Trophoblast cell (in vitro differentiated cells and primary cell): Measurements from ENCODE around the gene PCDH1.

Source experiments
- DNase-seq, 2 donors: peaks; one replicate each; pipeline ENCODE4 v3.0.0-alpha.2; 2016
- H2AFZ ChIP-seq: 2 replicates; pipeline ENCODE4 v1.6.1; 2013; ENCODE audit warnings: low read length, moderate library complexity, mild to moderate bottlenecking; ENCODE audit not compliant: insufficient read depth, poor library complexity
- H2AK5ac ChIP-seq: 2 replicates; pipeline ENCODE4 v1.6.1; 2013; ENCODE audit warnings: mild to moderate bottlenecking, low read length
- H2BK120ac ChIP-seq: 2 replicates; pipeline ENCODE4 v1.6.1; 2013; ENCODE audit warnings: low read length, mild to moderate bottlenecking, moderate library complexity; ENCODE audit not compliant: insufficient read depth, poor library complexity
- H2BK12ac ChIP-seq: 2 replicates; pipeline ENCODE4 v1.6.1; 2013; ENCODE audit warnings: mild to moderate bottlenecking, low read length, moderate library complexity
- H2BK5ac ChIP-seq: 2 replicates; pipeline ENCODE4 v1.6.1; 2013; ENCODE audit warnings: low read length, low read depth, moderate library complexity, mild to moderate bottlenecking; ENCODE audit not compliant: poor library complexity
- H3K14ac ChIP-seq: 2 replicates; pipeline ENCODE4 v1.6.1; 2013; ENCODE audit warnings: mild to moderate bottlenecking, low read length
- H3K18ac ChIP-seq: 2 replicates; pipeline ENCODE4 v1.6.1; 2013; ENCODE audit warnings: mild to moderate bottlenecking, low read length
- H3K23ac ChIP-seq: 2 replicates; pipeline ENCODE4 v1.6.1; 2013; ENCODE audit warnings: low read length
- H3K27ac ChIP-seq: 2 replicates; pipeline ENCODE4 v1.5.1; 2013; ENCODE audit warnings: low read depth, mild to moderate bottlenecking, inconsistent platforms, low read length, moderate library complexity
- H3K27me3 ChIP-seq: 2 replicates; pipeline ENCODE4 v1.6.1; 2013; ENCODE audit warnings: inconsistent platforms, mild to moderate bottlenecking, low read length, moderate library complexity; ENCODE audit not compliant: insufficient read depth
- H3K36me3 ChIP-seq, 2 experiments: 1 replicate in 1 of 2; 2 replicates in 1 of 2; pipeline ENCODE4 v1.6.1; 2013; ENCODE audit warnings: low read length in 2 of 2, mild to moderate bottlenecking in 2 of 2, moderate library complexity in 1 of 2; ENCODE audit not compliant: insufficient read depth in 2 of 2, control insufficient read depth in 1 of 2
- H3K4ac ChIP-seq: 2 replicates; pipeline ENCODE4 v1.6.1; 2013; ENCODE audit warnings: low read depth, mild to moderate bottlenecking, low read length, moderate library complexity
- H3K4me1 ChIP-seq, 2 experiments: 1 replicate in 1 of 2; 2 replicates in 1 of 2; pipeline ENCODE4 v1.6.1; 2013; ENCODE audit warnings: low read length in 2 of 2, mild to moderate bottlenecking in 2 of 2, moderate library complexity in 1 of 2; ENCODE audit not compliant: insufficient read depth in 2 of 2, control insufficient read depth in 1 of 2
- H3K4me2 ChIP-seq: 2 replicates; pipeline ENCODE4 v1.6.1; 2013; ENCODE audit warnings: inconsistent platforms, mild to moderate bottlenecking, low read length, moderate library complexity
- H3K4me3 ChIP-seq: 2 replicates; pipeline ENCODE4 v1.5.1; 2013; ENCODE audit warnings: mild to moderate bottlenecking, low read depth, low read length, inconsistent platforms
- H3K79me1 ChIP-seq: one replicate; pipeline ENCODE4 v1.6.1; 2013; ENCODE audit warnings: low read length
- H3K79me2 ChIP-seq: 2 replicates; pipeline ENCODE4 v1.6.1; 2013; ENCODE audit warnings: low read length, mild to moderate bottlenecking; ENCODE audit not compliant: control insufficient read depth, insufficient read depth, poor library complexity
- H3K9ac ChIP-seq: 2 replicates; pipeline ENCODE4 v1.6.1; 2013; ENCODE audit warnings: mild to moderate bottlenecking, low read length
- H3K9me3 ChIP-seq: 2 replicates; pipeline ENCODE4 v1.6.1; 2013; ENCODE audit warnings: low read depth, mild to moderate bottlenecking, control low read depth, inconsistent platforms, low read length; ENCODE audit not compliant: insufficient read depth
- H4K12ac ChIP-seq: 2 replicates; pipeline ENCODE4 v1.6.1; 2013; ENCODE audit warnings: low read depth, mild to moderate bottlenecking, low read length, moderate library complexity
- H4K8ac ChIP-seq: 2 replicates; pipeline ENCODE4 v1.6.1; 2013; ENCODE audit warnings: low read depth, mild to moderate bottlenecking, low read length, moderate library complexity
- H4K91ac ChIP-seq: one replicate; pipeline ENCODE4 v1.6.1; 2013; ENCODE audit warnings: low read depth, mild to moderate bottlenecking, low read length, moderate library complexity
- WGBS: extraction: QIAGEN DNeasy Blood & Tissue Kit; methylation state at CpG from one replicate; pipeline ENCODE4 v1.1.7; 2013; ENCODE audit warnings: missing lambda C conversion rate; ENCODE audit not compliant: insufficient read length, insufficient coverage; ENCODE audit errors: extremely low coverage; 5-methylcytosine and 5-hydroxymethylcytosine counted together

Gene PCDH1

DNA sequence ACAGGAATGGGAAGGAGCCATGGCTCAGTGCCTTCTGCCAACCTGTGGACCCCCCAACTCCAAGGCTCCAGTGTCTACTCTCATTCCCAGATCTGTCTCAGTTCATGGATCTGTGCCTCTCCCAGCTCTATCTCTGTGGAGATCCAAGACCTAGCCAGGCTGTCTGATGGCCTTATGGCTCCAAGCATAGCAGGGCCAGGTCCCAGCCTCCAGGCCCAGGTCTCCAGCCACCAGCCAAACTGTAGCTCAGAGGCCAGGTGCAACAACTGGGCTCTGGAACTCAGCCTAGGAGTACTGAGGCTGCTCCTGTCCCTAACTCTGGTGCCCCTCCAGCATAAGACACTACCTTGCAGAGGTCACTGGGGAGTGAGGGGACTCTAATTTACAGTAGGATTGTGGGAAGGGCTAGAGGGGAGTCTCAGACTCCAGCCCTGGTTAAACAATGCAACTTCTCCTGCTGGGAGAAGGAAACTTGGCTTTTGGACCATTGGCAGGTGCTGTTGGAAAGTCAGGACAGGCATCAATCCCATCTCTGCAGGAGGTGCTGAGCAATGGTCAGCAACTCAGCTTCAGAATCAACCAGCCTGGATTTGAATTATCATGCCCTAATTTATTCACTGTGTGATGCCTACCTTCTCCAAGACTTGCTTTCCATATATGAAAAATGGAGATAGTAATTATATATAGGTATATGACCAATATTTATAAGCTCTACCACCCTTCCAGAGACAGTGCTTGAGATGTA, 63.0 kb downstream of the PCDH1 start:
- Histone ChIP-seq H2BK120ac (no peak overlapping the region), H3K4me3 (no peak overlapping the region), H3K27ac (no peak overlapping the region), H3K79me1 (no peaks in the 10 kb centered on the region), H2AK5ac (no peak overlapping the region), H3K4me1 (peaks cover 0 to 5% of the 10 kb centered on the region in 2 experiments), H3K9me3 (no peaks in the 10 kb centered on the region), H3K14ac (no peak overlapping the region), H3K18ac (no peak overlapping the region), H3K27me3 (no peaks in the 10 kb centered on the region), H3K4ac (no peak overlapping the region), H2AFZ (no peak overlapping the region), H3K4me2 (no peak overlapping the region), H2BK5ac (no peak overlapping the region), H3K23ac (no peak overlapping the region), H2BK12ac (no peak overlapping the region), H4K8ac (no peak overlapping the region), H3K36me3 (no peaks in the 10 kb centered on the region), H3K79me2 (no peaks in the 10 kb centered on the region), H3K9ac (no peak overlapping the region), H4K12ac (no peak overlapping the region), H4K91ac (no peak overlapping the region)
- DNase-seq, result no peak

DNA sequence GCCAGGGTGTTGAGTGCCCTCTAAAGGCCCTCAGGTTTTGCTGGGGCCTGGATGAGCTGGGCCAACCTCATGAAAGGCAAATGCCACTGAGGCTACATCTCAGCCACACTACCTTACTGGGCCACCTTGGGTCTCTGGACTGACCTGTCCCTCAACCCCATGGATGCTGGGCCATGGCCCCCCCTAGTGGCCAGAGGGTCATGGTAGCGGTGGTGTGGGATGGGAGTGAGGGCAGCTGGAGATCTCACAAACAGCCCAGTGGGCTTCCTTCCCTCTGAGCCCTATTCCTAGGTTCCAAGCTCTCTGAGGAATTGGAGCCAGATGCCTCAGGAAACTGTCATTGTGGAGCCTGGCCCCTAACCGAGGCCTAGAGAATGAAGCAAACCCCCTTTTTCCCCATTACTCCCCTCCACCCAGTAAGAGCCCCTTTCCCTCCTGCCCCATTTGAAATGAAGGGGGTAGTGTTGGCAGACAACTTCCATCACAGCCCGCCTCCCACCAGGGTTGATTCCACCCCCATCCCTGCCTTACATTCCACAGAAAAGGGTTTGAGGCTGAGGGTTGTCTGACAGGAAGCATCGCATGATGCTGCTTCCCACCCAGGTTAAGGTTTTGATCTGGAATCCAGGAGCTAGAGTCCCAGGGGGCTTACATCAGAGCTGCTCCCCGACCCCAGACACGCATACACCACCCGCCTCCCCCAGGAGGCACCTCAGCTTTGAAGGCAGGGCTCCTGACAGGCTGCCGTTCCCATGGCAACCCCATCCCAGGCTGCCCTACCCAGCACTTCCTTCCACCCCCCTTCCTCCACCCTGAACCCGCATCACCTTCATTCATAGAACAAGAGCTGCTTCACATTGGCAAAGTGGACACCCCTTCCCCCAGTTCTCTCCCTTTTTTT, 63.9 kb downstream of the PCDH1 start:
- Histone ChIP-seq H4K8ac (no peak overlapping the region), H3K23ac (no peak overlapping the region), H3K4ac (no peak overlapping the region), H3K4me2 (no peak overlapping the region), H3K4me3 (no peak overlapping the region), H3K79me2 (no peaks in the 10 kb centered on the region), H3K9me3 (no peaks in the 10 kb centered on the region), H2BK12ac (no peak overlapping the region), H4K12ac (no peak overlapping the region), H3K4me1 (peaks cover 0 to 5% of the 10 kb centered on the region in 2 experiments), H2BK5ac (no peak overlapping the region), H2AK5ac (no peak overlapping the region), H2BK120ac (no peak overlapping the region), H3K14ac (no peak overlapping the region), H3K18ac (no peak overlapping the region), H3K36me3 (no peaks in the 10 kb centered on the region), H3K27me3 (no peaks in the 10 kb centered on the region), H3K9ac (no peak overlapping the region), H4K91ac (no peak overlapping the region), H2AFZ (no peak overlapping the region), H3K79me1 (no peaks in the 10 kb centered on the region), H3K27ac (no peak overlapping the region)
- peak; percentile 69 to 84 for DNase-seq
- WGBS, result no CpG with 5 or more reads among the region's 9 CpGs

DNA sequence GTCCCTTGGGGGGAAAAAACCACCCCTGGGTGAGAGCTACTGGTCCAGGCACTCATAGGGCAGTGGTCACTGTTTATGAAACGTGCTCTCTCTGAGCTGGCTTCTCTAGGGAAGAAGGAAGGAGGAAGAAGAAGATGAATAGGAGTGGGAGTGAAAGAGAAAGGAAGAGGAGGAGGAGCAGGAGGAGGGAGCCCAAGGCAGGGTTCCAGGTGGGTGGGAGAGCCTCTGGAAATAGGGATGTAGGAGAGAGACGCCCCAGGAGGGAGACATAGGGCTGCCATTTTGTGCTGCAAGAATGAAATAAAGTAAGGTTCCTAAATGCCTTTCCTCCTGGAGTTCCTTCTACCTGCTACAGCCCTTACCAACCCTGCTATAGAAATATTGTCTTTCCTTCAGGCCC, 65.7 kb downstream of the PCDH1 start:
- H3K14ac ChIP-seq, result no peak overlapping the region
- peaks cover 0 to 5% of the 10 kb centered on the region in 2 experiments for H3K4me1 ChIP-seq
- no peak overlapping the region for H2AK5ac ChIP-seq
- H3K27ac ChIP-seq, result no peak overlapping the region
- H3K36me3 ChIP-seq, result no peaks in the 10 kb centered on the region
- no peaks in the 10 kb centered on the region for H3K79me1 ChIP-seq
- H3K4me2 ChIP-seq, result no peak overlapping the region
- no peaks in the 10 kb centered on the region for H3K9me3 ChIP-seq
- H3K18ac ChIP-seq, result no peak overlapping the region
- H3K4me3 ChIP-seq, result no peak overlapping the region
- H3K9ac ChIP-seq, result no peak overlapping the region
- H2BK12ac ChIP-seq, result no peak overlapping the region
- no peak overlapping the region for H4K91ac ChIP-seq
- H3K4ac ChIP-seq, result no peak overlapping the region
- H4K8ac ChIP-seq, result no peak overlapping the region
- H4K12ac ChIP-seq, result no peak overlapping the region
- H3K27me3 ChIP-seq, result no peaks in the 10 kb centered on the region
- no peaks in the 10 kb centered on the region for H3K79me2 ChIP-seq
- no peak overlapping the region for H2AFZ ChIP-seq
- H3K23ac ChIP-seq, result no peak overlapping the region
- no peak overlapping the region for H2BK5ac ChIP-seq
- DNase-seq, result no peak
- no CpG with 5 or more reads among the region's 2 CpGs for WGBS
- no peak overlapping the region for H2BK120ac ChIP-seq

DNA sequence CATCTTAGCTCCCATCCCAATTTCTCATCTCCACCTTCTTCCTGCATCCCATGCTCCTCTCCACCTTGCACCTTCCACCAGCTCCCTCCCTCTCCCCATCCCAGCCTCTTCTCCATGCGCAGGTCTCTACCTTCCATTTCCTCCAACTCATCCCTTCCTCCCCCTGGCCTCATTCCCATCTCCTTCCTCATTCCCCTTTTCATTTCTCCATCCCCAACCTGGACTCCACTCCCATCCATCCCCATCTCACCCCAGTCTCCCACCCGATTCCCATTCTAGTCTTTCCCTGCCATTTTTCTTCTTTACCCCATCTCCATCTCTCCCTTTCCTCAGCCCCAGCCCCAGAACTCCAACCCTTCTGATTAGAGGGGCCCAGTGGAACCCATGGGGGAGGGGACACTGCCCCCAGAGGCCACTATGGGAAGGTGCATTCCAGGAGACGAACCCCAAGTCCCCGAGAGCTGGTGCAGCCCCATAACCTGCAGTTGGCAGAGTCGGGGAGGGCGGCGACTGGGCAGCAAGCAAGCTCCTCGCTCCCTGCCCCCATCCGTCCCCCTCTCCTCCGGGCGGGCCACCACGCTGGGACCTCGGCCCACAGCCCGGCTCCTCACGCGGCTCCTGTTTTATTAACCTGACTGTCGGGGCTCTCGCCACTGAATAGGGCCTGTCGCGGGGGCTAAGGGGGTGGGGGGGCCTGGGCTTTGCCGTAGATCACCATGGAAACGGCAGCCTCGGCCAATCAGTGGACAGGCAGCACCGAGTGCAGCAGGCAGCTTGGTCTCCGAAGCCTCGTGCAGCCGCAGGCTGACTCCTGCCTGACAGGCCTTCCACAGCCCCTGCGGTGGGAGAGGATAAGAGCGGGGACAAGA, 66.7 kb downstream of the PCDH1 start:
- no peak for DNase-seq
- Histone ChIP-seq H4K12ac (no peak overlapping the region), H3K18ac (no peak overlapping the region), H3K4me2 (peak overlapping the region; percentile 39), H3K23ac (no peak overlapping the region), H3K4me3 (no peak overlapping the region), H2BK12ac (no peak overlapping the region), H2AFZ (no peak overlapping the region), H3K4me1 (peaks cover 0 to 1% of the 10 kb centered on the region in 2 experiments), H3K9me3 (no peaks in the 10 kb centered on the region), H3K14ac (no peak overlapping the region), H3K27ac (no peak overlapping the region), H2BK5ac (no peak overlapping the region), H3K9ac (no peak overlapping the region), H3K36me3 (no peaks in the 10 kb centered on the region), H3K4ac (no peak overlapping the region), H3K79me1 (no peaks in the 10 kb centered on the region), H4K91ac (no peak overlapping the region), H2BK120ac (no peak overlapping the region), H3K79me2 (no peaks in the 10 kb centered on the region), H3K27me3 (no peaks in the 10 kb centered on the region), H4K8ac (no peak overlapping the region), H2AK5ac (no peak overlapping the region)
- 100% methylated on average over 1 of the region's 29 CpGs for WGBS
